GM06990 (cell line): ENCODE results near the gene HSD17B10.
"Not testable (repeated sequence)": the region's sequence is repeated elsewhere in the genome, so short reads cannot be mapped to it uniquely, and the experiment has no call there.

ENCODE experiments used
- DNase-seq: peaks from one replicate; pipeline ENCODE4 v3.0.0-alpha.2; 2011; ENCODE audit not compliant: insufficient read length; ENCODE audit errors: extremely low read depth
- H3K27me3 ChIP-seq: replicated peaks from 2 replicates; pipeline ENCODE4 v1.6.0; 2011; ENCODE audit warnings: low read length; ENCODE audit not compliant: control insufficient read depth, insufficient read depth
- H3K36me3 ChIP-seq: 2 replicates; pipeline ENCODE4 v1.5.1; 2011; ENCODE audit warnings: low read length; ENCODE audit not compliant: control insufficient read depth, insufficient read depth
- H3K4me3 ChIP-seq: replicated peaks from 2 replicates; pipeline ENCODE4 v1.5.1; 2011; ENCODE audit warnings: low read depth, mild to moderate bottlenecking, control low read depth, low read length
- CTCF ChIP-seq: IDR thresholded peaks from 2 replicates; pipeline ENCODE4 v1.5.1; 2011; ENCODE audit warnings: low read length, control low read depth, mild to moderate bottlenecking, inconsistent platforms; ENCODE audit not compliant: insufficient read depth, poor library complexity, severe bottlenecking

Gene HSD17B10

GRCh38 chrX:53476371-53476770 is 42.2 kb upstream of the HSD17B10 start:
- H3K4me3 ChIP-seq: no peak overlapping the region
- DNase-seq: no peak
- H3K36me3 ChIP-seq: no peaks in the 10 kb centered on the region
- no peaks in the 10 kb centered on the region; the same call in 1 of the 2 replicates for H3K27me3 ChIP-seq
- no peak for TF ChIP-seq CTCF

GRCh38 chrX:53474707-53475106 is 40.5 kb upstream of the HSD17B10 start:
- no peak for DNase-seq
- H3K4me3 ChIP-seq: no peak overlapping the region
- no peaks in the 10 kb centered on the region; the same call in 1 of the 2 replicates for H3K27me3 ChIP-seq
- H3K36me3 ChIP-seq: no peaks in the 10 kb centered on the region
- no peak for TF ChIP-seq CTCF

- no peak for DNase-seq
- TF ChIP-seq CTCF: no peak
- Histone ChIP-seq H3K36me3 (no peaks in the 10 kb centered on the region), H3K4me3 (no peak overlapping the region), H3K27me3 (no peaks in the 10 kb centered on the region; the same call in 1 of the 2 replicates)
Measured at GRCh38 chrX:53471346-53471745, 37.2 kb upstream of the HSD17B10 start.

GRCh38 chrX:53468659-53469058 is 34.5 kb upstream of the HSD17B10 start:
- not testable (repeated sequence) for H3K27me3 ChIP-seq, H3K4me3 ChIP-seq, DNase-seq, H3K36me3 ChIP-seq

GRCh38 chrX:53458082-53458481 is 23.9 kb upstream of the HSD17B10 start:
- Histone ChIP-seq H3K27me3 (no peaks in the 10 kb centered on the region), H3K36me3 (no peaks in the 10 kb centered on the region), H3K4me3 (no peak overlapping the region)
- no peak for TF ChIP-seq CTCF
- DNase-seq: no peak

GRCh38 chrX:53456254-53456653 is 22.1 kb upstream of the HSD17B10 start:
- Histone ChIP-seq H3K4me3 (no peak overlapping the region), H3K27me3 (no peaks in the 10 kb centered on the region), H3K36me3 (no peaks in the 10 kb centered on the region)
- DNase-seq: no peak
- no peak for TF ChIP-seq CTCF
